HG02852 (cell line): ENCODE data around the gene MCOLN2.
"Not testable (repeated sequence)": the region's sequence is repeated elsewhere in the genome, so short reads cannot be mapped to it uniquely, and the experiment has no call there.

ENCODE experiments used
- ATAC-seq: cut with Tn5 transposase; IDR thresholded peaks from one replicate; pipeline ENCODE4 v1.9.1; 2021; ENCODE audit warnings: mild to moderate bottlenecking, moderate library complexity; ENCODE audit not compliant: unreplicated experiment

Gene MCOLN2

GRCh38 chr1:84907095-84907827, 89.7 kb downstream of the MCOLN2 start:
- ATAC-seq, result no peak

- ATAC-seq, result not testable (repeated sequence)
These were observed 94.2 kb downstream of the MCOLN2 start for GRCh38 chr1:84902727-84903126.

- no peak for ATAC-seq
These were observed 96.9 kb downstream of the MCOLN2 start for GRCh38 chr1:84899969-84900368.

GRCh38 chr1:84896279-84896678, 100.6 kb downstream of the MCOLN2 start:
- no peak for ATAC-seq

- no peak for ATAC-seq
These were observed 104.0 kb downstream of the MCOLN2 start, which contains the start of gene LPAR3 for GRCh38 chr1:84892705-84893618. Gene LPAR3, minus strand, starts transcription at chr1:84893206. Its CDS starts 27,086 bp downstream, at chr1:84866120.

GRCh38 chr1:84890566-84890965, 106.3 kb downstream of the MCOLN2 start:
- no peak for ATAC-seq

- no peak for ATAC-seq
These were observed 107.5 kb downstream of the MCOLN2 start for GRCh38 chr1:84889437-84889836.

GRCh38 chr1:84888753-84889152, 108.2 kb downstream of the MCOLN2 start:
- ATAC-seq, result no peak

- no peak for ATAC-seq
These were observed 109.5 kb downstream of the MCOLN2 start for GRCh38 chr1:84887261-84887934.

- ATAC-seq, result no peak
These were observed 111.4 kb downstream of the MCOLN2 start for GRCh38 chr1:84885469-84885868.

GRCh38 chr1:84884671-84885389, 112.1 kb downstream of the MCOLN2 start:
- no peak for ATAC-seq

GRCh38 chr1:84883286-84883685, 113.6 kb downstream of the MCOLN2 start:
- ATAC-seq, result no peak

- ATAC-seq, result no peak
These were observed 119.3 kb downstream of the MCOLN2 start for GRCh38 chr1:84877592-84877991.

- ATAC-seq, result no peak
These were observed 120.6 kb downstream of the MCOLN2 start for GRCh38 chr1:84876353-84876752.
